Measurements from ENCODE around the gene SLC9A8.

Gene SLC9A8

DNA sequence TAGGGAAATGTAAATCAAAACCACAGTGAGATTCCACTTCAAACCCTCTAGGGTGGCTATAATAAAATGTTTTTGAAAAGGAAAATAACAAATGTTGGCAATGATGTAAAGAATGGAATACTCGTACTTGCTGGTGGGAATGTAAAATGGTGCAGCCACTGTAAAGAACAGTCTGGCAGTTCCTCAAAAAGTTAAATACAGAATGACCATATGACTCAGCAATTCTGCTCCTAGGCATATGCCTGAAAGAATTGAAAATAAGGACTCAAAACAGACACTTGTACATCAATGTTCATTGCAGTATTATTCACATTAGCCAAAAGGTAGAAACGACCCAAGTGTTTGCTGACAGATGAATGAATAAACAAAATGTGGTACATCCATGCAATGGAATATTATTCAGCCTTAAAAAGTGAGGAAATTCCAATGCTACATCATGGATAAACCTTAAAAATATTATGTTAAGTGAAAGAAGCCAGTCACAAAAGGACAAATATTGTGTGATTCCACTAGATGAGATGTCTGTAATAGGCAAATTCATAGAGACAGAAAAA lies 113.3 kb downstream of the SLC9A8 start:
- DNase-seq = no peak

DNA sequence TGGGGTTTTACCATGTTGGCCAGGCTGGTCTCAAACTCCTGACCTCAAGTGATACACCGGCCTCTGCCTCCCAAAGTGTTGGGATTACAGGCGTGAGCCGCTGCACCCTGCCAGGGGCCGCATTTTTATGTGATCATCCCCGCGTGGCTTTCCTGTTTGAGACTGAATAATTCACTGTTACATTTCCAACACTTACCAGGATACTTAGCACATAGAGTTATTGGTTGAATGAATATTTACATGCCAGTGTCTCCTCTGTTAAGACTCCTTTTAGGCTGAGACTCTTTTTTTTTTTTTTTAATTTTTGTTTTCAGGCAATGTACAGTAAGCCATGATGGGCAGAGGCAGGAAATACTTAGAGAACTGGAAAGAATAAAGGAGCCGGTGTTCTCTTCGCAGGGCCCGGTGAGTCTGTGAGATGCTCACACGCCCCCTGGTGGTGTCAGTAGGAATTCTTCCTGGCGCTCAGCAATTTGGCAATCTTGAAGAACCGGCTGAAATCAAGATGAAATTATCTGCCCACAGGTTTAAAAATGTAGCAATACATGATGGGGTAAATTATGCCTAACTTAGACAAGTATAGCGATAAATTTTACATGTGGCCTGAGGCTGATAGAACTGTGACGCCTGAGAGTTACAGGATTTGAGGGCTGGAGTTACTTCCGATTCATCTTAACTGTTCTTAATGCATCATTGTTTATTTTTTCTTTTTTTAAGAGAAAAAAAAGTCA lies 115.9 kb downstream of the SLC9A8 start:
- DNase-seq = peak; percentile 64

DNA sequence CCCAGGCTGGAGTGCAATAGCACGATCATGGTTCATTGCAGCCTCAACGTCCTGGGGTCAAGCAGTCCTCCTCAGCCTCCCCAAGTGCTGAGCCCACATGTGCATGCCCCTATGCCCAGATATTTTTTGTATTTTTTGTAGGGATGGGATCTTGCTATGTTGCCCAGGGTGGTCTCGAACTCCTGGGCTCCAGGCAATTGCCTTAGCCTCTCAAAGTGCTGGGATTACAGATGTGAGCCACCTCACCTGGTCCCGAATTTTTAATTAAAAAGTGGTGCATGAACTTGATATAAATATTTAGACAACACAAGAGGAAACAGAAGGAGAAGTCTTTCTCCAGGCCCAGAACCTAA lies 116.5 kb downstream of the SLC9A8 start:
- no peak for DNase-seq

GRCh38 chr20:49935746-49936152 lies 123.1 kb downstream of the SLC9A8 start:
- no peak for DNase-seq

DNA sequence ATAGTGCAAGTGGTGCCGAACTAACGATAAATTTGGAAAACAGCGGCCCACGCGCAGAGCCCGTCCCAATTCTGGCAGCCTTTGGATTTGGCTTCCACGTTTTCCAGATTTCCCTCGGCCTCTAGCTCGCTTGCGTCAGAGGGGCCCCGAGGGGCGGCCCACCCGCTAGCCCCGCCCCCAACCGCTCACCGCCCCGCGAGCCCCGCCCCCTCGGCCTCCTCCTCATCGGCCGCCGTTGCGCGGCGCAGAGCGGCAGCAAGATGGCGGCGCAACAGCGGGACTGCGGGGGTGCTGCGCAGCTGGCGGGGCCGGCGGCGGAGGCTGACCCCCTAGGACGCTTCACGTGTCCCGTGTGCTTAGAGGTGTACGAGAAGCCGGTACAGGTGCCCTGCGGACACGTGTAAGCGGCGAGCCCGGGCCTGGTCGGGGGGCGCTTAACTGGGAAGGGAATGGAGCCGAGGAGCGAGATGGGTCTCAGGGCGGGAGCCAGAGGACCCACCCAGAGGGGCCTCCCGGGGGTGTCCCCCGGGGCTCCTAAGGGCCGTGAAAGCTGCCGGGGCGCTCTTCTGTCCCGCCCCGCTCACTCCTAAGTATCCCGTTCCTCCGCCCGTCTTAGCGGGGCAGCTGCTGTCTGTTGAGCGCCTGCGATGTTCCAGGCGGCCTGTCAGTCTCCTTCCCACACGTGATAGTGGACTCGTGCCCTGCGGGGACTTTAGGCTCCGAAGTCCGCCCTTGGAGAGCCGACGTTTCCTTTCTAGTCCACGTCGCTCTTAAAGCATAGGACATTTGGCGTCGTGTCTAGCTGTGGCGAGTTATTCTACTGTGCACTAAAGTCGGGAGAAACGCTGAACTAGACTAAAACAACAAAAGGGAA lies 123.8 kb downstream of the SLC9A8 start, which contains the start of gene RNF114:
Gene RNF114, plus strand, starts transcription at position 245 of the 874 bp plus-strand sequence. Its CDS starts 16 bp downstream, at position 261.
- peak; percentile 94 for DNase-seq

- DNase-seq = no peak
Observed at GRCh38 chr20:49937027-49937929, 124.7 kb downstream of the SLC9A8 start.

GRCh38 chr20:49938173-49939163 lies 125.8 kb downstream of the SLC9A8 start:
- DNase-seq = no peak

DNA sequence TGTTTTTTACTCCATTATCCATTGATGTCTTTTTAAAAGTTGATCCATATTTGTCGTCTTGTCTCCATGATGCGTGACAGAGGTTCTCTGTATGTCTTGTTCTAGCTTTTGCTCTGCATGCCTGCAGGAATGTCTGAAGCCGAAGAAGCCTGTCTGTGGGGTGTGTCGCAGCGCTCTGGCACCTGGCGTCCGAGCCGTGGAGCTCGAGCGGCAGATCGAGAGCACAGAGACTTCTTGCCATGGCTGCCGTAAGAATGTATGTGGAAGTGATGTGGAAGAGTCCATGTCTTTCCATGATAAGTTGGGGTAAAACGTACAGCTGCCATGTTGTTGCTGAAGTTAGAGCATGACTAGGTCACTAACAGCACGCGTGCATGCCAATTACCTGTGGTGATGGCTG lies 128.8 kb downstream of the SLC9A8 start:
- no peak for DNase-seq

All from NCI-H1105 (cell line).